ENCODE data around the gene ACTR1A.
"Not testable (repeated sequence)": the region's sequence is repeated elsewhere in the genome, so short reads cannot be mapped to it uniquely, and the experiment has no call there.

The ACTR1A gene

GRCh38 chr10:102480396-102480795, 22.1 kb downstream of the ACTR1A start:
- no peak for DNase-seq

- DNase-seq, result no peak
Observed at GRCh38 chr10:102479651-102480050, 22.9 kb downstream of the ACTR1A start.

DNA sequence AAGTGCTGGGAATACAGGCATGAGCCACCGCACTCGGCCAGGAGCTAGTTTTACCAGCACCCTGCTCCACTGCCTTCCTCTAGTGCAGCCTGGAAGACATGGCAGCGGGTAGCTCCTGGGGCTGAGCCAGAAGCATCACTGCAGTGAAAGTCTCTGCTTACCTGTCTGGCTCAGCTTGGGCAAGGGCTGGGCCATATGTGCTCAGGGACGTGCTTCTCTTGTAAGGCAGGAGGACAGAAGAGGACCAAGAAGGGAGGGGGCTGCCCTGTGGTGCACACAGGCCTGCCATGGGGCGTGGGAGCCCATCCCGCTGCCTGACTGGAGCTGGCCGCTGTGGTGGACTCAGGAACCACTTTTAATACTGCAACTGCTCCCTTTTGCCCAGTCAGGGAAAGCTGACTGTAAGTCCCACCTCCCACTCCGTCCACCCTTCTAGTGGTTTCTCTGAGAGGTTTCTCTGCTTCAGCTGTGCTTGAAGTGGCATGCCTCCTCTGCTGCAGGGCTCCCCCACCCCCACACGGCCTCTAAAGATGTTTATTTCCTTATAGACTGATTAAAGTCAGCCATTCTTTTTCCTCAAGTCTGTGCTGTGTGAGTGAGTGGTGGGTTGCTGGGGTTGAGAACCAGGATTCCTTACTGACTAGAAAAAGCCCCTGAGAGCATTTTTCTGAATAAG, 25.9 kb downstream of the ACTR1A start:
- no peak for DNase-seq

GRCh38 chr10:102475451-102476040, 27.0 kb downstream of the ACTR1A start:
- no peak for DNase-seq

DNA sequence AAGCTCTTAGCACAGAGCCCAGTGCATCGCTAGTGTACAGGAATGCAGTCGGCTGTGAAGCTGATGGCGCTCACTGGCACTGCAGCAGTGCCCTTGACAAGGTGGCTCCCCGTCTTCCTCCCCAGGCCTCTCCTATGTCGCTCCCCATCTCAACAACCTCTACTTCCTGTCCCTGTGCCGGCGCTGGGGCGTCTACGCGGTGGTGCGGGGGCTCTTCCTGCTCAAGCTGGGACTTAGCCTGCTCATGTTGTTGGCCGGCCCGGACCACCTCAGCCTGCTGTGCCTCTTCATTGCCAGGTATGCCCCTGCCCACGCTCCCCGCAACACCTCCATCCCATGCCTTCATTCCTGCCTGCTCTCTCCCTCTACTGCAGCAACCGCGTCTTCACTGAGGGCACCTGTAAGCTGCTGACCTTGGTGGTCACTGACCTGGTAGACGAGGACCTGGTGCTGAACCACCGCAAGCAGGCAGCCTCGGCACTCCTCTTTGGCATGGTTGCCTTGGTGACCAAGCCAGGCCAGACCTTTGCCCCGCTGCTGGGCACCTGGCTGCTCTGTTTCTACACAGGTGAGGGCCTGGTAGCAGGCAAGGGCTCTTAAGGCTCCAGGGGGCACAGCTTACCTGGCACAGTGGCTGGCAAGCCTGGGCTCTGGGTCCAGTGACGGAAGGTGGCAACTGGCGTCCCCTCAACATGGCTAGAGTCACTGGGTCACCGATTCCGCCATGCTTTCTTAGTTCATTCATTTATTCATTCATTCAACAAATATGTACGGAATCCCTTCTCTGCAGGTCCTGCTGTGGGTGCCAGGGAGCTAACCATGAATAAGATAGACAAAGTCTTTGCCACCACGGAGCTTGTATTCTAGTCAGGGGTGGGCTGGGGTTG, 28.8 kb downstream of the ACTR1A start:
- DNase-seq, result no peak

- DNase-seq, result no peak
Observed at GRCh38 chr10:102470579-102471546, 31.6 kb downstream of the ACTR1A start.

GRCh38 chr10:102468683-102469082, 33.8 kb downstream of the ACTR1A start:
- no peak for DNase-seq

GRCh38 chr10:102467971-102468438, 34.5 kb downstream of the ACTR1A start:
- no peak for DNase-seq

GRCh38 chr10:102467318-102467717, 35.2 kb downstream of the ACTR1A start:
- DNase-seq, result no peak

DNA sequence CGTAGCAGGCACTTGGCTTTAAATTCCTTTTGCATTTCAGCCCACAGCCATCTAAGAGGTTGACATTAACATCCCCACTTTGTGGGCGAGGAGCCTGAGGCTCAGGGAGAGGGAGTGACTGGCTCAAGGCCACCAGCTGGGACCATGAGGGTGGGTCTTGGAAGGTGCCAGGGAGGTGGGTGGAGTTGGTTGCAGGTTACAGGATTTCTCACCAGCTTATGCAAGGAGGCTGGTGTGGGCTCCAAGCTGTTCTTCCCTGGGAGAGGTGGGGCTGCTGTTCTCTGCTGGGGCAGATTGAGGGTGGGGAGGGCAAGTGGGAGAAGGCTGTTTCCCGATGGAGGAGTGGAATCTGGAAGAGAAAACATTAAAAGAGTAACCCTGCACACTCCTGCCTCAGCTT, 37.0 kb downstream of the ACTR1A start:
- no peak for DNase-seq

GRCh38 chr10:102463983-102464382, 38.5 kb downstream of the ACTR1A start:
- DNase-seq, result no peak

- no peak for DNase-seq
Observed at GRCh38 chr10:102462512-102463054, 39.9 kb downstream of the ACTR1A start.

GRCh38 chr10:102461187-102462054, 41.1 kb downstream of the ACTR1A start:
- DNase-seq, result peak; percentile 76

DNA sequence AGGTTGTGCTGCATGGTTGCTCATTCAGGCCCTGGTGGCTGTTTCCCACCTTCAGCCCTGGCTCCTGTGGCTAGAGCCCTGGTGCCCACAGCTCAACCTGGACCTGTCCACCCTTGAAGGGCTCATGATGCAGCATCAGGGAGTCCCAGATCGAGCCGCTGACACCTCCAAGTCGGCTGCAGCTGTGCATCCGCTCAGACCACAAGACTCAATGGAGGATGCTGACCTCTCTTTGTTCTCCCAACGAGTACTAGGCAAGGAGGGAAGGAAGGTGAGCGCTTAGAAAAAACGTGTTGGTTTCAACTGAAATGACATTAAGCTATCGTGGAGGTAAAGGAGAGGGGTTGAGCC, 41.7 kb downstream of the ACTR1A start:
- DNase-seq, result no peak

GRCh38 chr10:102458656-102459055, 43.9 kb downstream of the ACTR1A start:
- no peak for DNase-seq

GRCh38 chr10:102457591-102458150, 44.8 kb downstream of the ACTR1A start:
- no peak for DNase-seq

GRCh38 chr10:102455893-102456471, 46.5 kb downstream of the ACTR1A start:
- peak; percentile 85 for DNase-seq

- DNase-seq, result not testable (repeated sequence)
Observed at GRCh38 chr10:102454662-102455487, 47.6 kb downstream of the ACTR1A start.

GRCh38 chr10:102453502-102453901, 49.0 kb downstream of the ACTR1A start:
- DNase-seq, result no peak

Data from fibroblast of skin of scalp (primary cell).